Measurements from ENCODE around the gene NPIPB6. TPM values are rescaled to one million over a fixed set of nuclear protein-coding genes. Genes with fewer than 3 reads are reported as not detected.

The NPIPB6 gene
- total and polyA plus RNA-seq, 12 donors: 0.12 to 1.8 (median 0.69) TPM; not detected in 2

DNA sequence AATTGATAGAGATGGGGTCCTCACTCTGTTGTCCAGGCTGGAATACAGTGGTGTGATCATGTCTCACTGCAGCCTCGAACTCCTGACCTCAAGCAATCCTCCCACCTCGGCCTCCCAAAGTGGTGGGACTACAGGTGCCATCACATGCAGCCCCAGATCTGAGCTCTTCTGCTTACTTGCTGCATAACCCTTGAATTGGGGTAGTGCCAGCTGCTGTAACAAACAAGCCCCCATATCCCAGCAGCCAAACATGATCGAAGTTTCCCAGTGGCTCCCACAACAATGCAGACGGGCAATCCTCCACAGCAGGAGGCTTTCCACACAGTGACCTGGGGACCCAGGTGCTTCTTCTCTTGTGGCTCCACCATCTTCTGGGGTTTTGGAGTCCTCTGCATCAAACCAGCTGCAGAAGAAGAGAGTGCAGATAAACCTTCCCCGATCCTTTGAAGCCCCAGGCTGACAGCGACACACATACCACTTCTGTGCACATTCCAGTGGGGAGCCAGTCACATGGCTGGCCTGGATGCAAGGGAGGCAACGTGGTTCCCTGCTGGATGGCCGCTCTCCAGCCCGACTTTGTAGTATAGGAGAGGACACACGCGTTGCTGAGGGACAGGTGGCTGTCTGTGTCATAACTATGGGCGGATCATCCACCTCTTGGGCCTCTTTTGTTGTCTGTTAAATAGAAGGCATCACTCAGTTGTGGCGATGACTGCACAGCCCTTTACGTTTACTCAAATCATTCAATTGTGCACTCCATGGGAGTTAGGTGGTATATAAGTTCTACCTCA is 54.3 kb downstream of the NPIPB6 start:
- peaks cover 0 to 13% (median 0%) of the 10 kb centered on the region in 9 donors for H3K4me1 ChIP-seq
- H3K27ac ChIP-seq: peak overlapping the region in 2 of 10 donors; percentile 15 to 49
- no peak overlapping the region for H3K4me3 ChIP-seq
- H3K27me3 ChIP-seq: no peaks in the 10 kb centered on the region
- 66 to 73% methylated on average over 14 of the region's 14 CpGs for WGBS, 2 donors
- peak in 6 of 8 donors; percentile 50 to 85 (median 62) for ATAC-seq
- no peaks in the 10 kb centered on the region for H3K9me3 ChIP-seq
- peak in 1 of 2 donors; percentile 24 for DNase-seq
- intact Hi-C loops (cut with DNase I): no loop called here
- TF ChIP-seq, protein P1, sequence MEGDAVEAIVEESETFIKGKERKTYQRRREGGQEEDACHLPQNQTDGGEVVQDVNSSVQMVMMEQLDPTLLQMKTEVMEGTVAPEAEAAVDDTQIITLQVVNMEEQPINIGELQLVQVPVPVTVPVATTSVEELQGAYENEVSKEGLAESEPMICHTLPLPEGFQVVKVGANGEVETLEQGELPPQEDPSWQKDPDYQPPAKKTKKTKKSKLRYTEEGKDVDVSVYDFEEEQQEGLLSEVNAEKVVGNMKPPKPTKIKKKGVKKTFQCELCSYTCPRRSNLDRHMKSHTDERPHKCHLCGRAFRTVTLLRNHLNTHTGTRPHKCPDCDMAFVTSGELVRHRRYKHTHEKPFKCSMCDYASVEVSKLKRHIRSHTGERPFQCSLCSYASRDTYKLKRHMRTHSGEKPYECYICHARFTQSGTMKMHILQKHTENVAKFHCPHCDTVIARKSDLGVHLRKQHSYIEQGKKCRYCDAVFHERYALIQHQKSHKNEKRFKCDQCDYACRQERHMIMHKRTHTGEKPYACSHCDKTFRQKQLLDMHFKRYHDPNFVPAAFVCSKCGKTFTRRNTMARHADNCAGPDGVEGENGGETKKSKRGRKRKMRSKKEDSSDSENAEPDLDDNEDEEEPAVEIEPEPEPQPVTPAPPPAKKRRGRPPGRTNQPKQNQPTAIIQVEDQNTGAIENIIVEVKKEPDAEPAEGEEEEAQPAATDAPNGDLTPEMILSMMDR (IDR thresholded peaks at IDR 0.05): no peak
- H3K36me3 ChIP-seq: no peaks in the 10 kb centered on the region

DNA sequence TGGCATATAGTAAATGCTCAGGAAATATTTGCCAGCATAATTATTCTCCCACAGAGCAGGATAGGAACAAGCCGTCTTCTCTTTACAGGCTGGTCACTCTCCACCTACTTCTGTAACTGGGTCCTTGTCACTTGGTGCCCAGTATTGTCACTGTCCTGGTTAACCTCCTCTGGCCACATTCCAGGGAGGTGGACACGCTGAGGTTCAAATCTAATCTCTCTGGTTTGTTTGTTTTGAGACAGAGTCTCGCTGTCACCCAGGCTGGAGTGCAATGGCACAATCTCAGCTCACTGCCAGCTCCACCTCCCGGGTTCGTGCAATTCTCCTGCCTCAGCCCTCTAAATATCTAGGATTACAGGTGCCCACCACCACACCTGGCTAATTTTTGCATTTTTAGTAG is 55.4 kb downstream of the NPIPB6 start:
- H3K27me3 ChIP-seq: no peaks in the 10 kb centered on the region
- H3K9me3 ChIP-seq: no peaks in the 10 kb centered on the region
- no peak overlapping the region for H3K4me3 ChIP-seq
- ATAC-seq: no peak
- intact Hi-C loops (cut with DNase I): no loop called here
- DNase-seq: no peak
- 62 to 65% methylated on average over 5 of the region's 5 CpGs for WGBS, 2 donors
- H3K4me1 ChIP-seq: peaks cover 0 to 13% (median 0%) of the 10 kb centered on the region in 9 donors
- no peaks in the 10 kb centered on the region for H3K36me3 ChIP-seq
- TF ChIP-seq, protein P1 (IDR thresholded peaks at IDR 0.05): no peak
- no peak overlapping the region for H3K27ac ChIP-seq

DNA sequence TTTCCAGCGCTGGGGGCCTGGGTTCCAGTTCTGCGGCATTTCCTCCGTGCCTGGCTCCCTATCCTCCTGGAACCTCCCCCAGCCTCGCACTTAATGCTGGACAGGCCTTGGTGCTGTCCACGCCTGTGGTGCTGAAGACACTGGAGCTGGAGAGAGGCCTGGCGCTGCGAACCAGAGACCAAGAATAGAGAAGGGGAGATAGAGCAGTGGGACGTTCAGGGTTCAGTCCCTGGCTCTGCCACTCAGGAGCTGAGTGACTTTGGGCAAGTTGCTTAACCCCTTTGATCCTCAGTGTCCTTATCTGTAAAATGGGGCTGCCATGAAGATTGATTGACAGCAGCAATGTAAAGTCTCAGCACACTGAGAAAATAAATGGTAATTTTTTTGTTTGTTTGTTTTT is 59.1 kb downstream of the NPIPB6 start:
- H3K4me1 ChIP-seq: peaks cover 0 to 12% (median 4%) of the 10 kb centered on the region in 9 donors
- no peaks in the 10 kb centered on the region for H3K36me3 ChIP-seq
- 29 to 39% methylated on average over 8 of the region's 8 CpGs for WGBS, 2 donors
- H3K9me3 ChIP-seq: no peaks in the 10 kb centered on the region
- H3K27me3 ChIP-seq: no peaks in the 10 kb centered on the region
- no peak overlapping the region for H3K4me3 ChIP-seq
- H3K27ac ChIP-seq: no peak overlapping the region
- intact Hi-C loops (cut with DNase I): no loop called here
- TF ChIP-seq, protein P1 (IDR thresholded peaks at IDR 0.05): no peak
- DNase-seq (peak; percentile 39 to 45), ATAC-seq (peak in 4 of 8 donors; percentile 35 to 58 (median 40))

GRCh38 chr16:28303132-28303531 is 60.2 kb downstream of the NPIPB6 start:
- Histone ChIP-seq H3K36me3 (no peaks in the 10 kb centered on the region), H3K4me3 (no peak overlapping the region), H3K9me3 (no peaks in the 10 kb centered on the region), H3K4me1 (peaks cover 0 to 12% (median 4%) of the 10 kb centered on the region in 9 donors), H3K27me3 (no peaks in the 10 kb centered on the region), H3K27ac (no peak overlapping the region)
- ATAC-seq (no peak), DNase-seq (no peak)
- TF ChIP-seq, protein P1 (IDR thresholded peaks at IDR 0.05): no peak
- intact Hi-C loops (cut with DNase I): no loop called here
